Tibial nerve (tissue), 4 donors: ENCODE measurements around the gene NDFIP1. TPM values are rescaled to one million over a fixed set of nuclear protein-coding genes. Genes with fewer than 3 reads are reported as not detected.

Source experiments
- DNase-seq, 2 donors: peaks; one replicate each; pipeline ENCODE4 v3.0.0-alpha.2; 2019; ENCODE audit warnings: low spot score in 2 of 2
- H3K27ac ChIP-seq, 4 donors: fragments of 200-600 bp; sonication (generic) in 3 of 4; one replicate each; pipeline ENCODE4 v1.5.1; 2017 to 2019; ENCODE audit warnings: mild to moderate bottlenecking in 1 of 4
- H3K27me3 ChIP-seq, 2 donors: fragments of 200-600 bp; sonication (generic) in 1 of 2; one replicate each; pipeline versions ENCODE4 v1.5.1 to v1.6.0; 2017 to 2019
- H3K36me3 ChIP-seq, 3 donors: fragments of 200-600 bp; sonication (generic); one replicate each; pipeline ENCODE4 v1.5.1; 2018 to 2019
- H3K4me1 ChIP-seq, 4 donors: fragments of 200-600 bp; sonication (generic) in 3 of 4; one replicate each; pipeline ENCODE4 v1.5.1; 2017 to 2019
- H3K4me3 ChIP-seq, 4 donors: fragments of 200-600 bp; sonication (generic) in 3 of 4; one replicate each; pipeline ENCODE4 v1.5.1; 2017 to 2019; ENCODE audit warnings: mild to moderate bottlenecking in 1 of 4, moderate library complexity in 1 of 4
- H3K9me3 ChIP-seq, 4 donors: fragments of 200-600 bp; sonication (generic) in 3 of 4; one replicate each; pipeline ENCODE4 v1.5.1; 2017 to 2019
- CTCF ChIP-seq, 5 experiments: fragments of 200-600 bp in 3 of 5; fragments of 450-650 bp in 2 of 5; sonication (generic) in 3 of 5; IDR thresholded peaks; one replicate each; pipeline ENCODE4 v1.5.1; 2016 to 2019; ENCODE audit warnings: antibody characterized with exemption in 5 of 5, mild to moderate bottlenecking in 3 of 5, moderate library complexity in 2 of 5
- EP300 ChIP-seq, 2 donors: sonication (generic); formaldehyde crosslinking; IDR thresholded peaks; one replicate each; pipeline ENCODE4 v1.6.1; 2017; ENCODE audit warnings: antibody characterized with exemption in 2 of 2, mild to moderate bottlenecking in 1 of 2
- POLR2A ChIP-seq, 2 donors: fragments of 450-650 bp; IDR thresholded peaks; one replicate each; pipeline ENCODE4 v1.6.1; 2017; ENCODE audit warnings: antibody characterized with exemption in 2 of 2, mild to moderate bottlenecking in 2 of 2, moderate library complexity in 2 of 2
- WGBS, 2 donors: methylation state at CpG; one replicate each; pipeline ENCODE4 v1.1.5; 2018; 5-methylcytosine and 5-hydroxymethylcytosine counted together
- total RNA-seq, 4 donors: library from RNA; depleted of rRNA; stranded (reverse); fragments of >200 nt; gene quantifications; one replicate each; pipeline ENCODE4 v1.1.0, GENCODE V29; 2016

The NDFIP1 gene
- total RNA-seq, 4 donors from 2014 or later: 96.1 to 172 (median 107) TPM

DNA sequence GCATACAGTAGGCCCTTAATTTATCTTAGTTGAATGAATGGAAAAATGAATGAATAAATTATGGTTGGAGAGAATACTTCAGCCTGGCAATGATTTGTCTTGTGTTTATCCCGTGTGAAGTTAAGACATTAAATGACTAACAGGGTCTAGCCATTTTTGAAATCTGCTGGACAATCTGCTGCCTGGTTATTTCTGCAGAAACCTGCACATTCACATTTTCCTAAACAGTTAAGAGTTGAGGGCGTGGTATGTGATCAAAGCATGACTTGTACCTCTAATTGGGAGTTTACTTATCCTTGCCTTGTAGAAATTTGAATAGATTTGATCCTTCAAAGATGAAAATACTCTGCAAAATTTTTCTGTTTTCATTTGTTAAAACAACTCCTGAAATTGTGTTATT lies 34.6 kb upstream of the NDFIP1 start:
- H3K36me3 ChIP-seq: no peaks in the 10 kb centered on the region
- TF ChIP-seq EP300 (IDR thresholded peaks at IDR 0.05): no peak
- TF ChIP-seq CTCF (IDR thresholded peaks at IDR 0.05): no peak
- no peak for TF ChIP-seq POLR2A (IDR thresholded peaks at IDR 0.05)
- H3K27me3 ChIP-seq: no peaks in the 10 kb centered on the region
- WGBS, 2 donors: 76 to 87% methylated on average over 2 of the region's 2 CpGs
- H3K27ac ChIP-seq: no peak overlapping the region
- H3K9me3 ChIP-seq: no peaks in the 10 kb centered on the region
- H3K4me3 ChIP-seq: no peak overlapping the region
- no peak for DNase-seq
- H3K4me1 ChIP-seq: no peaks in the 10 kb centered on the region

- 83 to 86% methylated on average over 3 of the region's 3 CpGs for WGBS, 2 donors
- no peaks in the 10 kb centered on the region for H3K36me3 ChIP-seq
- no peak overlapping the region for H3K4me3 ChIP-seq
- DNase-seq: no peak
- no peaks in the 10 kb centered on the region for H3K9me3 ChIP-seq
- no peaks in the 10 kb centered on the region for H3K4me1 ChIP-seq
- TF ChIP-seq POLR2A (IDR thresholded peaks at IDR 0.05) (no peak), EP300 (IDR thresholded peaks at IDR 0.05) (no peak), CTCF (IDR thresholded peaks at IDR 0.05) (no peak)
- H3K27ac ChIP-seq: no peak overlapping the region
- H3K27me3 ChIP-seq: no peaks in the 10 kb centered on the region
These were observed 30.4 kb upstream of the NDFIP1 start for GRCh38 chr5:142078221-142078620.

- Histone ChIP-seq H3K27ac (no peak overlapping the region), H3K27me3 (no peaks in the 10 kb centered on the region), H3K4me1 (no peaks in the 10 kb centered on the region), H3K9me3 (no peaks in the 10 kb centered on the region), H3K4me3 (no peak overlapping the region), H3K36me3 (no peaks in the 10 kb centered on the region)
- no peak for DNase-seq
- 74 to 75% methylated on average over 1 of the region's 1 CpG for WGBS, 2 donors
- TF ChIP-seq POLR2A (IDR thresholded peaks at IDR 0.05): no peak
- no peak for TF ChIP-seq EP300 (IDR thresholded peaks at IDR 0.05)
- no peak for TF ChIP-seq CTCF (IDR thresholded peaks at IDR 0.05)
These were observed 29.9 kb upstream of the NDFIP1 start for GRCh38 chr5:142078706-142079105.

DNA sequence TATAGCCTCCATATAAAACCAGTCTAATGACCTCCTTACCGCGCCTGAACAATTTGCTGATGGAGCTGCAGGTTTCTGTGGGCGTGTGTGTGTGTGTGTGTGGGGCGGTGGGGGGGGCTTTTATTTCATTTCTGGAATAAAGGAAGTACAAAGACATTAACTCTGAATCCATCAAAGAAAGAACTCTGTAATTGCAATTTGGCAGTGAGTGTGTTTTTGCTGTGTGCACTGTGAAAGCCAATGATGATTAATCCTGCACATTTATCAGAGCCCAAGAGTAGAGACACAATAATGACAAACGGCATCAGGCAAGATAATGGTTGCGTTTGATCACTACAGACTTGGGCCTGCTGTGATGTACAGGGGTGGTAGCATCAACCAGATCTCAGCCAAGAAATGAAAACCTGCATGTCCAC lies 29.3 kb upstream of the NDFIP1 start:
- Histone ChIP-seq H3K27ac (no peak overlapping the region), H3K36me3 (no peaks in the 10 kb centered on the region), H3K4me1 (no peaks in the 10 kb centered on the region), H3K4me3 (no peak overlapping the region), H3K9me3 (no peaks in the 10 kb centered on the region), H3K27me3 (no peaks in the 10 kb centered on the region)
- TF ChIP-seq CTCF (IDR thresholded peaks at IDR 0.05) (no peak), EP300 (IDR thresholded peaks at IDR 0.05) (no peak), POLR2A (IDR thresholded peaks at IDR 0.05) (no peak)
- 38 to 47% methylated on average over 6 of the region's 6 CpGs for WGBS, 2 donors
- DNase-seq: no peak

- no peaks in the 10 kb centered on the region for H3K36me3 ChIP-seq
- H3K9me3 ChIP-seq: no peaks in the 10 kb centered on the region
- DNase-seq: no peak
- no peaks in the 10 kb centered on the region for H3K27me3 ChIP-seq
- WGBS, 2 donors: 88 to 93% methylated on average over 7 of the region's 7 CpGs
- no peak overlapping the region for H3K27ac ChIP-seq
- no peak overlapping the region for H3K4me3 ChIP-seq
- no peak for TF ChIP-seq CTCF (IDR thresholded peaks at IDR 0.05)
- no peak for TF ChIP-seq EP300 (IDR thresholded peaks at IDR 0.05)
- no peak for TF ChIP-seq POLR2A (IDR thresholded peaks at IDR 0.05)
- H3K4me1 ChIP-seq: no peaks in the 10 kb centered on the region
These were observed 28.3 kb upstream of the NDFIP1 start for GRCh38 chr5:142080248-142080647.
